ENCODE data around the gene FGD2.
"Not testable (repeated sequence)": the region's sequence is repeated elsewhere in the genome, so short reads cannot be mapped to it uniquely, and the experiment has no call there.

Gene FGD2

GRCh38 chr6:37039958-37040357 is 34.5 kb downstream of the FGD2 start:
- no peak for DNase-seq (ENCODE audit: low read depth)

- no peak for DNase-seq (ENCODE audit: low read depth)
Observed at GRCh38 chr6:37041521-37041920, 36.1 kb downstream of the FGD2 start.

GRCh38 chr6:37042150-37042549 is 36.7 kb downstream of the FGD2 start:
- DNase-seq (ENCODE audit: low read depth) = no peak

GRCh38 chr6:37043091-37043490 is 37.6 kb downstream of the FGD2 start:
- DNase-seq (ENCODE audit: low read depth) = not testable (repeated sequence)

- no peak for DNase-seq (ENCODE audit: low read depth)
Observed at GRCh38 chr6:37047346-37047688, 41.9 kb downstream of the FGD2 start.

- DNase-seq (ENCODE audit: low read depth) = no peak
Observed at GRCh38 chr6:37047689-37048402, 42.4 kb downstream of the FGD2 start.

- no peak for DNase-seq (ENCODE audit: low read depth)
Observed at GRCh38 chr6:37048403-37048850, 43.0 kb downstream of the FGD2 start.

- no peak for DNase-seq (ENCODE audit: low read depth)
Observed at GRCh38 chr6:37048851-37049757, 43.6 kb downstream of the FGD2 start.

GRCh38 chr6:37049758-37050044 is 44.2 kb downstream of the FGD2 start:
- DNase-seq (ENCODE audit: low read depth) = no peak

- DNase-seq (ENCODE audit: low read depth) = peak; percentile 94
Observed at GRCh38 chr6:37050045-37050853, 44.8 kb downstream of the FGD2 start.

GRCh38 chr6:37050854-37051137 is 45.3 kb downstream of the FGD2 start:
- DNase-seq (ENCODE audit: low read depth) = no peak

GRCh38 chr6:37051138-37052026 is 45.9 kb downstream of the FGD2 start:
- DNase-seq (ENCODE audit: low read depth) = peak; percentile 75

GRCh38 chr6:37052027-37052628 is 46.7 kb downstream of the FGD2 start:
- DNase-seq (ENCODE audit: low read depth) = no peak

- no peak for DNase-seq (ENCODE audit: low read depth)
Observed at GRCh38 chr6:37053683-37054082, 48.2 kb downstream of the FGD2 start.

- DNase-seq (ENCODE audit: low read depth) = no peak
Observed at GRCh38 chr6:37054171-37054570, 48.7 kb downstream of the FGD2 start.

- DNase-seq (ENCODE audit: low read depth) = no peak
Observed at GRCh38 chr6:37054580-37054979, 49.1 kb downstream of the FGD2 start.

- DNase-seq (ENCODE audit: low read depth) = no peak
Observed at GRCh38 chr6:37056112-37056403, 50.6 kb downstream of the FGD2 start.

- DNase-seq (ENCODE audit: low read depth) = no peak
Observed at GRCh38 chr6:37056439-37057127, 51.1 kb downstream of the FGD2 start.

GRCh38 chr6:37057128-37057471 is 51.6 kb downstream of the FGD2 start:
- DNase-seq (ENCODE audit: low read depth) = no peak

- no peak for DNase-seq (ENCODE audit: low read depth)
Observed at GRCh38 chr6:37057678-37058077, 52.2 kb downstream of the FGD2 start.

- no peak for DNase-seq (ENCODE audit: low read depth)
Observed at GRCh38 chr6:37058084-37058586, 52.7 kb downstream of the FGD2 start.
